Breast epithelium (tissue), 3 donors: ENCODE results near the gene KLHL17.

Experiments used
- CTCF ChIP-seq, 3 donors: fragments of 450-650 bp; IDR thresholded peaks; one replicate each; pipeline ENCODE4 v1.5.1; 2016 to 2017; ENCODE audit warnings: antibody characterized with exemption in 3 of 3, mild to moderate bottlenecking in 3 of 3, moderate library complexity in 3 of 3
- POLR2A ChIP-seq: fragments of 450-650 bp; IDR thresholded peaks from one replicate; pipeline ENCODE4 v1.6.1; 2016; ENCODE audit warnings: antibody characterized with exemption, mild to moderate bottlenecking, moderate library complexity

- no peak for TF ChIP-seq CTCF (IDR thresholded peaks at IDR 0.05)
- TF ChIP-seq POLR2A: no peak
These were observed 9.0 kb upstream of the KLHL17 start for GRCh38 chr1:951364-951763.
